ENCODE measurements around the gene RNF2. TPM values are rescaled to one million over a fixed set of nuclear protein-coding genes. Genes with fewer than 3 reads are reported as not detected.

RNF2 gene
- polyA plus RNA-seq, 1 donor (not counting 4 experiments of a cell fraction or from before 2014, with no cell fraction given), result 29.2 TPM

DNA sequence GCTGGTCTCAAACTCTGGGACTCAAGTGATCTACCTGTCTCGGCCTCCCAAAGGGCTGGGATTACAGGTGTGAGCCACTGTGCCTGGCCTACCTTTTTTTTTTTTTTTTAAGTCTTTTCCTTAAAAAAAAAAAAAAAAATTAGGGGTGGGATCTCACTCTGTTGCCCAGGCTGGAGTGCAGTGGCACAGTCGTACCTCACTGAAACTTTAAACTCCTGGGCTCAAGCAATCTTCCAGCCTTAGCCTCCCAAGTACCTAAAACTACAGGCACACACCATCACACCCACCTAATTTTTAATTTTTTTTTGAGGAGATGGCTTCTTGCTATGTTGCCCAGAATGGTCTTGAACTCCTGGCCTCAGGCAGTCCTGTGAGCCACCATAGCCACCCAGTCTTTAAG lies 38.5 kb downstream of the RNF2 start:
- Histone ChIP-seq H3K9ac (ENCODE audit: control insufficient read depth, extremely low read depth, insufficient read depth, low read length) (no peak overlapping the region), H3K36me3 (ENCODE audit: control insufficient read depth in 2 of 2, extremely low read depth in 1 of 2, insufficient read depth in 2 of 2, low read length in 2 of 2) (no peaks in the 10 kb centered on the region), H3K4me3 (ENCODE audit: control insufficient read depth in 2 of 3, extremely low read depth in 1 of 3, insufficient read depth in 2 of 3, low read depth in 1 of 3, low read length in 3 of 3) (no peak overlapping the region), H4K20me1 (ENCODE audit: control insufficient read depth, extremely low read depth, insufficient read depth, low read length) (no peaks in the 10 kb centered on the region), H3K9me3 (ENCODE audit: control insufficient read depth, low read depth, low read length) (no peaks in the 10 kb centered on the region), H3K4me1 (ENCODE audit: control insufficient read depth, extremely low read depth, insufficient read depth, low read length) (no peaks in the 10 kb centered on the region), H3K4me2 (ENCODE audit: control insufficient read depth, extremely low read depth, insufficient read depth, low read depth, low read length) (no peak overlapping the region), H3K27ac (ENCODE audit: control insufficient read depth, insufficient read depth, low read length) (no peak overlapping the region), H2AFZ (ENCODE audit: control insufficient read depth, low read length) (no peak overlapping the region), H3K9me1 (ENCODE audit: control insufficient read depth, extremely low read depth, insufficient read depth, low read length) (no peaks in the 10 kb centered on the region), H3K27me3 (ENCODE audit: control insufficient read depth, extremely low read depth, insufficient read depth, low read length) (no peaks in the 10 kb centered on the region), H3K79me2 (ENCODE audit: control insufficient read depth, insufficient read depth, low read length) (peaks cover 26% of the 10 kb centered on the region)
- DNase-seq (ENCODE audit: low read depth, low spot score), result no peak
- TF ChIP-seq, protein P1, sequence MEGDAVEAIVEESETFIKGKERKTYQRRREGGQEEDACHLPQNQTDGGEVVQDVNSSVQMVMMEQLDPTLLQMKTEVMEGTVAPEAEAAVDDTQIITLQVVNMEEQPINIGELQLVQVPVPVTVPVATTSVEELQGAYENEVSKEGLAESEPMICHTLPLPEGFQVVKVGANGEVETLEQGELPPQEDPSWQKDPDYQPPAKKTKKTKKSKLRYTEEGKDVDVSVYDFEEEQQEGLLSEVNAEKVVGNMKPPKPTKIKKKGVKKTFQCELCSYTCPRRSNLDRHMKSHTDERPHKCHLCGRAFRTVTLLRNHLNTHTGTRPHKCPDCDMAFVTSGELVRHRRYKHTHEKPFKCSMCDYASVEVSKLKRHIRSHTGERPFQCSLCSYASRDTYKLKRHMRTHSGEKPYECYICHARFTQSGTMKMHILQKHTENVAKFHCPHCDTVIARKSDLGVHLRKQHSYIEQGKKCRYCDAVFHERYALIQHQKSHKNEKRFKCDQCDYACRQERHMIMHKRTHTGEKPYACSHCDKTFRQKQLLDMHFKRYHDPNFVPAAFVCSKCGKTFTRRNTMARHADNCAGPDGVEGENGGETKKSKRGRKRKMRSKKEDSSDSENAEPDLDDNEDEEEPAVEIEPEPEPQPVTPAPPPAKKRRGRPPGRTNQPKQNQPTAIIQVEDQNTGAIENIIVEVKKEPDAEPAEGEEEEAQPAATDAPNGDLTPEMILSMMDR (optimal IDR thresholded peaks at IDR 0.05 in 1 of 3, IDR thresholded peaks at IDR 0.05 in 1 of 3, conservative IDR thresholded peaks at IDR 0.05 in 1 of 3; ENCODE audit: extremely low read depth in 1 of 3, insufficient read depth in 2 of 3, low read length in 3 of 3), result no peak
- TF ChIP-seq EZH2 (IDR thresholded peaks at IDR 0.05; ENCODE audit: low read length), result no peak
- dilution Hi-C loops (cut with MboI; ENCODE audit: extremely low pct_ligation_motif_present, low sequenced_read_pairs), result no loop called here
- no peak for FAIRE-seq

DNA sequence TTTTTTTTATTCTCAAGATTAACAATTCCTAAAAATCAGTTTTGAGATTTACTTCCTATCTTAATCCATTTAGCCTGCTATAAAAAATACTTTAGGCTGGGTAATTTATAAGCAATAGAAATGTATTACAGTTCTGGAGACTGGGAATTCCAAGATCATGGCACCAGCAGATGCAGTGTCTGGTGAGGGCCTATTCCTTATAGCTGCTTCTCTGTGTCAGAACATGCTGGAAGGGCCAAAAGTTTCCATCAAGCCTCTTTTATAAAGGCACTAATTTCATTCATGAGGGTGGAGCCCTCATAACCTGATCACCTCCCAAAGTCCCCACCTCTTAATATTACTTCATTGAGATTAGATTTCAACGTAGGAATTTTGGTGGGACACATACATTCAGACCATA lies 41.7 kb downstream of the RNF2 start:
- dilution Hi-C loops (cut with MboI; ENCODE audit: extremely low pct_ligation_motif_present, low sequenced_read_pairs), result no loop called here
- Histone ChIP-seq H3K4me2 (ENCODE audit: control insufficient read depth, extremely low read depth, insufficient read depth, low read depth, low read length) (no peak overlapping the region), H3K4me1 (ENCODE audit: control insufficient read depth, extremely low read depth, insufficient read depth, low read length) (no peaks in the 10 kb centered on the region), H3K27ac (ENCODE audit: control insufficient read depth, insufficient read depth, low read length) (no peak overlapping the region), H3K79me2 (ENCODE audit: control insufficient read depth, insufficient read depth, low read length) (peaks cover 16% of the 10 kb centered on the region), H3K9me3 (ENCODE audit: control insufficient read depth, low read depth, low read length) (no peaks in the 10 kb centered on the region), H3K9me1 (ENCODE audit: control insufficient read depth, extremely low read depth, insufficient read depth, low read length) (no peaks in the 10 kb centered on the region), H2AFZ (ENCODE audit: control insufficient read depth, low read length) (no peak overlapping the region), H4K20me1 (ENCODE audit: control insufficient read depth, extremely low read depth, insufficient read depth, low read length) (no peaks in the 10 kb centered on the region), H3K9ac (ENCODE audit: control insufficient read depth, extremely low read depth, insufficient read depth, low read length) (no peak overlapping the region), H3K4me3 (ENCODE audit: control insufficient read depth in 2 of 3, extremely low read depth in 1 of 3, insufficient read depth in 2 of 3, low read depth in 1 of 3, low read length in 3 of 3) (no peak overlapping the region), H3K36me3 (ENCODE audit: control insufficient read depth in 2 of 2, extremely low read depth in 1 of 2, insufficient read depth in 2 of 2, low read length in 2 of 2) (no peaks in the 10 kb centered on the region), H3K27me3 (ENCODE audit: control insufficient read depth, extremely low read depth, insufficient read depth, low read length) (no peaks in the 10 kb centered on the region)
- DNase-seq (ENCODE audit: low read depth, low spot score), result no peak
- no peak for TF ChIP-seq EZH2 (IDR thresholded peaks at IDR 0.05; ENCODE audit: low read length)
- TF ChIP-seq, protein P1 (optimal IDR thresholded peaks at IDR 0.05 in 1 of 3, IDR thresholded peaks at IDR 0.05 in 1 of 3, conservative IDR thresholded peaks at IDR 0.05 in 1 of 3; ENCODE audit: extremely low read depth in 1 of 3, insufficient read depth in 2 of 3, low read length in 3 of 3), result no peak
- FAIRE-seq, result no peak

Measured in keratinocyte (primary cell).